Brain pericyte (primary cell): Measurements from ENCODE around the gene SLC66A2.
"Not testable (repeated sequence)": the region's sequence is repeated elsewhere in the genome, so short reads cannot be mapped to it uniquely, and the experiment has no call there.

ENCODE experiments used
- DNase-seq: peaks from one replicate; pipeline ENCODE4 v3.0.0-alpha.2; 2012; ENCODE audit warnings: low read depth, low spot score

SLC66A2 gene

GRCh38 chr18:79883461-79884293 is 67.8 kb downstream of the SLC66A2 start:
- no peak for DNase-seq

GRCh38 chr18:79882522-79883241 is 68.8 kb downstream of the SLC66A2 start:
- DNase-seq, result no peak

GRCh38 chr18:79881695-79882094 is 69.8 kb downstream of the SLC66A2 start:
- no peak for DNase-seq

- DNase-seq, result no peak
Observed at GRCh38 chr18:79879566-79879965, 71.9 kb downstream of the SLC66A2 start.

DNA sequence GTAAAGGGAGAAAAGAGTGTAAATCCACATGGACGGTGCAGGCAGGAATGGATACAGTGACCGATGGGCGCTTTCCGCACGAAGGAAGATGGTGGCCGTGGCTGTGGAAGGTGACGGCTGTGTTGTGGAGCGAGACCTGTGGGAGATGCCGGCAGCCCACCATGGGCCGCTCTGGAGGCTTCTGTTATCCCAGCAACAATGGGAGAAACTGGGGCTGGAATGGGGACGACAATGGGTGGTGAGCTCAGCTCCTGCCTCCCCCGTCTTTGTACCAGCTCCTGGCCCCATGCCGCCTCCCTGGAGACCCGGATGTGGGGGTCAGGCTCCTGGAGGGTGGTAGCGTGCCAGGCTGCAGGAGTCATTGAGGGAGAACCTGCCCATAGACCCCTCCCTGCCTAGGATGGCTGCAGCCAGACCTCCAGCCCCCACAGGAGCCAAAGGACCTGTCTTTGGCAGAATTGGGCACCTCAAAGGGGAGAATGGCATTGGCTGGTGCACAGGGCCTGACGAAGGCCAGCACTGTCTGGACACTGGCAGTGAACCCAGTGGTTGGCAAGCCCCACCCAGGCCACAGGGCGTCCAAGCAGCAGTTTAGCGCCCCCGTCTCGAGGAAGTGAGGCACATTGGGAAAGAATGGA is 72.6 kb downstream of the SLC66A2 start:
- no peak for DNase-seq

DNA sequence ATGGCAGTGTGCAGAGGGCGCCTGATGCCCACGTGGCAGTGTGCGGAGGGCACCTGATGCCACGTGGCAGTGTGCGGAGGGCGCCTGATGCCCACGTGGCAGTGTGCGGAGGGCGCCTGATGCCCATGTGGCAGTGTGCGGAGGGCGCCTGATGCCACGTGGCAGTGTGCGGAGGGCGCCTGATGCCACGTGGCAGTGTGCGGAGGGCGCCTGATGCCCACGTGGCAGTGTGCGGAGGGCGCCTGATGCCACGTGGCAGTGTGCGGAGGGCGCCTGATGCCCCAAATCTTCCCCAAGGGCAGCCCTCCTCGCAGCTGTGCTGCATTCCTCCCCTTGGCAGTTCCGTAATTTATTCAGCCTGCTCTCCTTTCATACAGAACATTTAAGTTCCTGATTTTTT is 73.2 kb downstream of the SLC66A2 start:
- not testable (repeated sequence) for DNase-seq

- DNase-seq, result no peak
Observed at GRCh38 chr18:79877163-79878091, 74.0 kb downstream of the SLC66A2 start.

GRCh38 chr18:79876497-79876896 is 75.0 kb downstream of the SLC66A2 start:
- no peak for DNase-seq

DNA sequence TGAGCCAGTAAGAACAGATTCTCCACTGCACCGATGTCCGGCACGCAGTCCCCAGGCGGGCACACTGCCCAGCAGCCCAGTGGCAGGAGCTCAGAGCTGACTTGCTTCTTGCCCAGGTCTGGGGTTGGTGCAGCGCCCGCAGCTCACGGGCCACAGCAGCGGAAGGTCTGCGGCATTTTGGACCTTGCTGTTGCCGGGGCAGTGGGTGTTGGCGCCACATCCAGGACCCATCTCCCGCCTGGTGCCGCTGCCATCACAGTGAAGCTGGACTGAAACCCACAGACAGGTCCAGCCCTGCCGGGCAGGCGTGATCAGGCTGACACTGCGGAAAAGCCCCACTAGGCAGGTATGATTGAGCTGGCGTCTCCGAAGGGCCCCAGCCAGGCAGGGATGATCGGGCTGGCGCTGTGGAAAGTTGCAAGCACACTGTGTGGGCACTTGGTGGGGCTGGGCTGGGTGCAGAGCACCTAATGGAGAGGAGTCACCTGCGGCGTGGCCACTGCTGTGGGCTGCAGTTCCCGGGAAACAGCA is 75.5 kb downstream of the SLC66A2 start:
- no peak for DNase-seq

GRCh38 chr18:79875531-79875919 is 75.9 kb downstream of the SLC66A2 start:
- no peak for DNase-seq

GRCh38 chr18:79874553-79875530 is 76.6 kb downstream of the SLC66A2 start:
- DNase-seq, result no peak

GRCh38 chr18:79873449-79874110 is 77.9 kb downstream of the SLC66A2 start:
- DNase-seq, result no peak

DNA sequence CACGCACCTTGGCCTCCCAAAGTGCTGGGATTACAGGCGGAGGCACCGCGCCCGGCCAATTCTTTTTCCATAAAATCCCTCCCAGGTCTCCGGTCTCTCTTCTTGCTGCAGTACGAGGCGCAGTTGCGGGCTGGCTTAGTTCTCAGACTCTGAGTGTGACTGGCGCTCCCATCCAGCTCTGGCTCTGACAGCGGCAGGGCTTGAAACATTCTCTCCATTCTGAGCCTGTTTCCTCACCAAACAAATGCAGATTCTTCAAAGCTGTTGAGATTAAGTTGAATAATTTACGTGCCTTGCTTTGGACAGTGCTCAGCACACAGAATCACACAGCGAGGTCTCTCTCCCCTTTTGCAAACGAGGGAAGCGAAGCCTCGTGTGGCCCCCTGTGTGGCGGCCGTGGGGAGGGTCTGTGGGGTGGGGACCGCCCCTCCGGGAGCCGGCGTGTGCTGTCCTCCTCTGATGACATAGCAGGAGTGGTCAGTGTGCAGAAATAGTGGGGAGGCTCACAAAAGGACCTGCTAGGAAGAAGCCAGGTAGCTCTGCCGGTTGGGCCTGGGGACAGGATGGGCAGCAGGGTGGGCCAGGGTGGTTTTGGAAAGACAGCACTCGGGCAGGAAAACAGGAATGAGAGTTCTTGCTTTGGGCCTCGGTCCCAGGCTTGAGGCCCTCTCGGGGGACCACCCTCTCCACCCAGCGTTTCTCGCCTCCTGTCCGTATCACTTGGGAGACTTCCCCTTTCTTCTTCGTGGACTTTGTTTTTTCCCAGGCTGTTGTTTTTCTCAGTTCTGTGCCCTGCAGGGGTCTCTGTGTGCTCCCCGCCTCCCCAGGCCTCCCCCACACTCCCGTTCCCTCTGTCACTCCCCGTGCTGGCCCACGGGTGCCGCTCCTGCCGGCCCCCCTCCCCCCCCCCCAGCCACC is 78.7 kb downstream of the SLC66A2 start:
- no peak for DNase-seq

- no peak for DNase-seq
Observed at GRCh38 chr18:79871481-79872091, 79.9 kb downstream of the SLC66A2 start.

DNA sequence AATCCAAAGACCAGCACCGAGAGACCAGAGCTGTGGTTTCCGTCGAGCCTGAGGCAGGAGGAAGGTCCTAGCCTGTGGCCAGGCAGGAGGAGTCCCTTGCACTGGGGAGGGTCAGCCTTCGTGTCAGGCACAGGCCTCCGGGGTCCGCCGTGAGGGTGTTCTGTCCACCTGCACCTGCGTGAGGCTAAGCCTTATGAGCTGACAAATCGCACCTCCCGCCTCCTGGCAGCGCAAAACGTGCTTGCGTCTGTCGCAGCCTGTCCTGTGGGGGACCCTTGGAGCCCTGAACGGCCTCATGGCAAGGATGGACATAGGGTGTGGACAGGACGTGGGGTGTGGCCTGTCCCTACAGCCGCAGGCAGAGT is 80.4 kb downstream of the SLC66A2 start:
- no peak for DNase-seq

DNA sequence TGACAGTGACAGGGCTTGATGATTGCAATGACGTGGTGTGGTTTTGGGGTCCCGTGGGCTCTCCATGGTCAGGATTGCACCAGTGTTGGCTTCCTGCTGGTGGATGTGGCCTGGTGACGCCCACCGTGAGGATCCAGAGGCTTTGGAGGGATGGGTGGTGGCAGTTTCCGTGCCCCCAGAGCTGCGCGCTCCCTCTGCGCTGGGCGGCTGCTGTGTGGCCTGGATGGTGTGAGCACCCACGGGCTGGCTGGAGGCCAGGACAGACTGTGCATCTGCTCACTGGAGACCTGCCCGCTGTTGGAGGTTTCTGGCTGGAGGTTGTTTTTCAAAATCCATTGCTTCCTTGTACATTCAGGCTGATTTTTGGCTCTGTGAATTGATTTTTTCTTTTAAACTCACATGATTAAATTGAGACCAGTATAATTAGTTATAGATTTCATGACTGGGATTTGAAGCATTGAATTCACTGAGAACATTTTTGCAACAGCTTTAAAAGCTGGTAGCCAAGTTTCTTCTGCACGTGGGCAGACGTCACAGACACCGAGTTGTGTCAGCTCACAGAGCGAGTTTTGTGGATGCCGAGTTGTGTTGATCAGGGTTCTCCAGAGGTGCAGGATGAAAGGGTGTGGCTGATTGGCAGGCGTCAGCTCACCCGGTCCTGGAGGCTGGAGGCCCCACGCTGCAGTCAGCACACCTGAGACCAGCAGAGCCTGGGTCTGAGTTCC is 81.0 kb downstream of the SLC66A2 start:
- no peak for DNase-seq

- DNase-seq, result no peak
Observed at GRCh38 chr18:79869591-79870300, 81.7 kb downstream of the SLC66A2 start.
